K562 (cell line): ENCODE results near the gene LMTK2. TPM values are rescaled to one million over a fixed set of nuclear protein-coding genes. Genes with fewer than 3 reads are reported as not detected.

Experiments
- EHMT2 ChIP-seq: fragments of 450-650 bp; IDR thresholded peaks from 2 replicates; pipeline ENCODE4 v1.6.1; 2018; ENCODE audit warnings: antibody characterized with exemption
- IRF9 ChIP-seq: fragments of 450-650 bp; IDR thresholded peaks from 2 replicates; pipeline ENCODE4 v1.6.1; 2016; ENCODE audit warnings: missing biosample characterization, missing genetic modification characterization
- KAT8 ChIP-seq: fragments of 450-650 bp; IDR thresholded peaks from 2 replicates; pipeline ENCODE4 v1.6.1; 2016; ENCODE audit warnings: low read depth, mild to moderate bottlenecking
- LCOR ChIP-seq: sonication (generic); formaldehyde crosslinking; IDR thresholded peaks from 2 replicates; pipeline ENCODE4 v1.8.0; 2022; ENCODE audit warnings: mild to moderate bottlenecking, missing genetic modification reagents
- MCM3 ChIP-seq: fragments of 450-650 bp; IDR thresholded peaks from 2 replicates; pipeline ENCODE4 v1.6.1; 2016
- MEF2D ChIP-seq: conservative IDR thresholded peaks from 2 replicates; pipeline ENCODE4 v1.6.1; 2016; ENCODE audit warnings: low read depth, missing genetic modification characterization, missing compliant biosample characterization
- MTA2 ChIP-seq: fragments of 450-650 bp; IDR thresholded peaks from 2 replicates; pipeline ENCODE4 v1.6.1; 2016; ENCODE audit warnings: low read depth
- NONO ChIP-seq, 2 experiments: fragments of 200-400 bp in 1 of 2; fragments of 450-650 bp in 1 of 2; formaldehyde crosslinking in 1 of 2; IDR thresholded peaks; 2 replicates each; pipeline ENCODE4 v1.6.1; 2017; ENCODE audit warnings: low read depth in 2 of 2, mild to moderate bottlenecking in 2 of 2, moderate library complexity in 2 of 2, low read length in 1 of 2
- POLR2G ChIP-seq: fragments of 200-400 bp; formaldehyde crosslinking; IDR thresholded peaks from 2 replicates; pipeline ENCODE4 v1.6.1; 2017; ENCODE audit warnings: low read depth, mild to moderate bottlenecking, antibody characterized with exemption, low read length, moderate library complexity
- RBM14 ChIP-seq: fragments of 200-400 bp; formaldehyde crosslinking; IDR thresholded peaks from 2 replicates; pipeline ENCODE4 v1.6.1; 2018; ENCODE audit warnings: low read depth, mild to moderate bottlenecking, low read length, moderate library complexity, borderline replicate concordance; ENCODE audit not compliant: insufficient read depth
- SMAD1 ChIP-seq: fragments of 150-350 bp; IDR thresholded peaks from 2 replicates; pipeline ENCODE4 v1.6.1; 2014; ENCODE audit warnings: low read length, low read depth; ENCODE audit not compliant: partially characterized antibody
- TFAP4 ChIP-seq: sonication (generic); formaldehyde crosslinking; IDR thresholded peaks from 2 replicates; pipeline ENCODE4 v1.8.0; 2022; ENCODE audit warnings: missing genetic modification reagents, mild to moderate bottlenecking, moderate library complexity, borderline replicate concordance
- THAP7 ChIP-seq: fragments of 250-450 bp; sonication (Bioruptor Pico); IDR thresholded peaks from 2 replicates; pipeline ENCODE4 v1.5.0; 2021
- ZBTB11 ChIP-seq, 3 experiments: fragments of 200-800 bp in 1 of 3; fragments of 250-450 bp in 1 of 3; fragments of 450-650 bp in 1 of 3; sonication (Bioruptor Pico) in 1 of 3; sonication (Bioruptor generic) in 1 of 3; formaldehyde crosslinking in 1 of 3; IDR thresholded peaks; 2 replicates each; pipeline versions ENCODE4 v1.6.1 to v1.8.0; 2016 to 2022; ENCODE audit warnings: mild to moderate bottlenecking in 2 of 3, missing genetic modification characterization in 2 of 3, missing compliant biosample characterization in 1 of 3, moderate library complexity in 1 of 3
- ZNF133 ChIP-seq: fragments of 250-450 bp; sonication (Bioruptor Pico); IDR thresholded peaks from 2 replicates; pipeline ENCODE4 v1.4.0; 2020; ENCODE audit warnings: mild to moderate bottlenecking
- ZNF41 ChIP-seq: fragments of 250-450 bp; sonication (Bioruptor Pico); conservative IDR thresholded peaks from 2 replicates; pipeline ENCODE4 v1.4.0; 2020; ENCODE audit warnings: mild to moderate bottlenecking
- polyA plus RNA-seq, 8 experiments: library from polyadenylated mRNA; depleted of rRNA in 4 of 8; stranded (reverse) in 5 of 8; unstranded in 3 of 8; fragments of >200 nt; fragmentation: Nextera tagmentation in 2 of 8; fragmentation: Illumina TruSeq in 1 of 8; extraction: Ambion mirVana in 2 of 8; extraction: Trizol in 1 of 8; gene quantifications; 2 replicates each; pipeline versions ENCODE4 v1.2.1 to v1.2.3, GENCODE V29; 2011 to 2014; ENCODE audit warnings: inconsistent platforms in 1 of 8, missing spikeins in 1 of 8
- total RNA-seq, 7 experiments: library from RNA; depleted of rRNA in 6 of 7; stranded (reverse); fragments of >200 nt in 6 of 7; fragmentation: Illumina TruSeq in 2 of 7; extraction: Trizol in 2 of 7; gene quantifications; 2 replicates each; pipeline versions ENCODE4 v1.2.1 to v1.2.3, GENCODE V29; 2011 to 2021; ENCODE audit warnings: low replicate concordance in 1 of 7

LMTK2 gene
- total and polyA plus RNA-seq, 9 of the 15 experiments (the other 6 are each of a cell fraction or from before 2014, with no cell fraction given): 0.78 to 16.4 (median 6.3) TPM

- TF ChIP-seq RBM14 (no peak), MCM3 (no peak), MTA2 (no peak), TFAP4 (CRISPR knock-in tag) (peak; percentile 86), ZNF41 (CRISPR knock-in tag) (no peak), EHMT2 (no peak), IRF9 (no peak), LCOR (CRISPR knock-in tag) (no peak; the same call in 1 of the 2 replicates), KAT8 (no peak), SMAD1 (no peak), NONO (IDR thresholded peaks at IDR 0.05; ENCODE audit: low read depth in 2 of 2, low read length in 1 of 2) (peak in 1 of 2 experiments; percentile 93; a peak in 3 of 4 replicates), POLR2G (peak; percentile 100), MEF2D (tag) (no peak), ZNF133 (CRISPR knock-in tag) (no peak), THAP7 (peak; percentile 78), ZBTB11 (CRISPR knock-in tag; IDR thresholded peaks at IDR 0.05) (no peak)
Observed at GRCh38 chr7:98106647-98107312, at the start of gene LMTK2 (continued).
